ENCODE measurements around the gene ZNF207.
A peak's percentile ranks its signal among the peaks of the same experiment; 100 is the strongest.
"Not testable (repeated sequence)": the region's sequence is repeated elsewhere in the genome, so short reads cannot be mapped to it uniquely, and the experiment has no call there.

The ZNF207 gene

GRCh38 chr17:32341141-32341856 is 8.7 kb upstream of the ZNF207 start:
- DNase-seq: peak; percentile 38

DNA sequence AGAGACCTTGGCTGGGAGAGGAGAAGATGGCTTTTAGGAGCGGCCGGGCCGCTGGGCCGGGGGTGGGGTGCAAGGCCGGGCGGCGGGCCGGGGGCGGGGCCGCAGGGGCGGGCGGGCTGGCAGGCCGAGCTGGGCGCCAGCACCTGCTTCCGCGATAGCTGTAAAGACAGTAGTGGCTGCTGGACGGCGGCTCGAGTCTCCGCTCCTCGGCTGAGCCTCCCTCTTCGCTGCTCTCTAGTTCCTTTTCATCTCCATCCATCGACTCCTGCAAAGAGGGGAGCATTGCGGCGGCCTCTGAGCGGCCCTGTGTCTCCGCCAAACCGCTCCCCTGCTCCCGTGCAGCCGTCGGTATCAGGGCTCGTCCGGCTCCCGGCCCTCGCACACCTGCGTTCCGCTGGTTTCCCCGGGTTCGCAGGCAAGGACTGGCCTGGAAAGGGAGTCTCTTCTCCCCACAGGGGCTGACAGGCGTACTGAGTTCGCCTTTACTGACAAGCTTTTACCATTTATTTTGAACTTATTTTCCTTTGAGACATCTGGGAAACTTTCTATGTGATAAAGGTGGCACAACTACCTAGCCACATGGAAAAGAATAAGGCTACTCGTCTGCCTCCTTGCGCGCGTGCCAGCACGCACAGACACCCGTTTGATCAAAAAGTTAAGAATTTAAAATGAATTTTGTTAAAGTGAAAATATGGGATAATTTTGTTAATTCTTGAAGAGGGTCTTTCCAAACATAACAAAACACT is 7.9 kb upstream of the ZNF207 start, which contains the start of gene C17orf75:
Gene C17orf75 (minus strand): TSS at position 317 of the 746 bp plus-strand sequence. CDS start 34 bp downstream, at position 283.
- DNase-seq: peak; percentile 75

- DNase-seq: no peak
These were observed 7.2 kb upstream of the ZNF207 start for GRCh38 chr17:32342603-32343325.

DNA sequence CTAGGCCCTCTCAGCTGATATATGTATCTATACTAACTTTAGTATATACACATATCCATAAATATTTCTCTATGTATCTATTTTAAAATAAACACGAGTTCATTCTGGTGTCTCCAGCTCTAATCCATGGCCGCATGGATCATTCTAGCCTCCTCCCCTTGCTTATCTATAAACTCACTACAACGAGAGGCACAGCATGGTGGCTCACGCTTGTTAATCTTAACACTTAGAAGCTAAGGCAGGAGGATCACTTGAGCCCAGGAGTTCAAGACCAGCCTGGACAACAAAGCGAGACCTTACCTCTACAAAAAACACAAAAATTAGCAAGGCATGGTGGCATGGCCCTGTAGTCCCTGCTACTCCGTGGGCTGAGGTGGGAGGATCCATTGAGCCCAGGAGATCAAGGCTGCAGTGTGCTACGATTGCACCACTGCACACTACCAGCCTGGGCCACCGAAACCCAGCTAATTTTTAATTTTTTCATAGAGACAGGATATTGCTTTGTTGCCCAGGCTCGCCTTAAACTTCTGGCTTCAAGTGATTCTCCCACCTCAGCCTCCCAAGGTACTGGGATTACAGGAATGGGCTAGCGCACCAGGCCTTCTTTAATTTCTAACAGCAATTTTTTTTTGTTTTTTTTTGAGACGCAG is 3.9 kb upstream of the ZNF207 start:
- DNase-seq: no peak

- no peak for DNase-seq
These were observed 1.5 kb upstream of the ZNF207 start for GRCh38 chr17:32348483-32348800.

GRCh38 chr17:32349503-32349853 is 479 bp upstream of the ZNF207 start:
- DNase-seq: peak; percentile 7

GRCh38 chr17:32350666-32351418 is 885 bp downstream of the ZNF207 start:
- no peak for DNase-seq

DNA sequence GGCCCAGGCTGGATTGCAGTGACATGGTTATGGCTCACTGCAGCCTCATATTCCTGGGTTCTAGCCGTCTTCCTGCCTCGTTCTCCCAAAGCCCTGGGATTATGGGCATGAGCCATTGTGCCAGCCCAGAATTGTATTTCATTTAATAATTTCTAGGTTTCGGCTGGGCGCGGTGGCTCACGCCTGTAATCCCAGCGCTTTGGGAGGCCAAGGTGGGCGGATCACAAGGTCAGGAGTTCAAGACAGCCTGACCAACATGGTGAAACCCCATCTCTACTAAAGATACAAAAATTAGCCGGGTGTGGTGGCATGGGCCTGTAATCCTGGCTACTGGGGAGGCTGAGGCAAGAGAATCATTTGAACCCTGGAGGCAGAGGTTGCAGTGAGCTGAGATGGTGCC is 2.8 kb downstream of the ZNF207 start:
- DNase-seq: not testable (repeated sequence)

DNA sequence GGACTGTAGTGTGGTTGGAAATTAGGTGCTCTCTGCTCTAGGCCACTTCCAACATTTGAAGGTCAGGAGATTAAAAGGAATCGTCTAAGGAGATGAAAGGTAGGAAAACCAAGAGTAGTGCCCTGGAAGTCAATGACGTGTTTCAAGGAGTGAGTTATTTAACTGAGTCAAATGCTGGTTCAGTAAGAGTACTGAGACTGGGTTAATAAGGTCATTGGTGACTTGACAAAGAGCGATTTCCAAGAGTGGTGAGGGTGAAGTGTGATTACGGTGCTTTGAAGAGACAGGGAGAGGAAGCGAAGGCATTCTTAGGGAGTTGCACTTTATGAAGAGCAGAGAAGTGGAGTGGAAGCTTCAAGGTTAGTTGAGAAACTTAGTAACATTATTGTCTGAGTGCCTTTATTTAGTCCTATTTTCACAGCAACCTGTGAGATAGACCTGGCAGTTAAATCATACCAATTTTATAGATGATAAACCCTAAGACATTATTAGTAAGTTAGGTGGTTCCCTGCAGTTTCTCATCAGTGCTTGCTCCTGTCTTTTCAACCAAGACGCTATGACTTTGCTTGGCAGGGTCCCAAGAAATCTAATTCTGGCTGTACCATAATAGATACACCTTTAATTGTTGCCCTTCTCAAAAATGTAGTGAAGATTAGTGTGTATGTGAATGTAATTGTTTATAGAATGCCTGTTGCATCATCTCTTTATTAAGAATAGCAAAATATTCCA is 5.9 kb downstream of the ZNF207 start:
- no peak for DNase-seq

GRCh38 chr17:32356378-32356743 is 6.4 kb downstream of the ZNF207 start:
- no peak for DNase-seq

DNA sequence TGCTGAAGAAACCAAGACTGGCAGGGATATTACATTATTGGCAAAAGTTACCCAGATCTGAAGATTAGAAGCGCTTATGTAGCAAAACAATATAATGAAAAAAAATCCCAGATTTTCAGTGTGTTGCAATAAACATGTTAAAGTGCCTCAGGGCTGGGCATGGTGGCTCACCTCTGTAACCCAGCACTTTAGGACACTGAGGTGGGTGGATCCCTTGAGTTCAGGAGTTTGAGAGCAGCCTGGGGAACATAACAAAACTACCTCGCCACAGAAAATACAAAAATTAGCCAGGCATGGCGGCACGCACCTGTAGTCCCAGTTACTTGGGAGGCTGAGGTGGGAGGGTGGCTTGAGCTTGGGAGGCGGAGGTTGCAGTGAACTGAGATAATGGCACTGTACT is 6.8 kb downstream of the ZNF207 start:
- DNase-seq: no peak

DNA sequence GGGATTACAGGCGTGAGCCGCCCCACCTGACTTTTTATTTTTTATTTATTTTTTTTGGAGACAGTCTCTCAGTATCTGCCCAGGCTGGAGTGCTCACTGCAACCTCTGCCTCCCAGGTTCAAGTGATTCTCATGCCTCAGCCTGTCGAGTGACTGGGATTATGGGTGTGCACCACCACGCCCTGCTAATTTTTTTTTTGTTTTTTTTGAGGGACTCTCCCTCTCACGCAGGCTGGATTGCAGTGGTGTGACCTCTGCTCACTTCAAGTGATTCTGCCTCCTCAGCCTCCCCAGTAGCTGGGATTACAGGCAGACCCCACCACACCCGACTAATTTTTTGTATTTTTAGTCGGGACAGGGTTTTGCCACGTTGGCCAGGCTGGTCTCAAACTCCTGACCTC is 7.7 kb downstream of the ZNF207 start:
- no peak for DNase-seq

DNA sequence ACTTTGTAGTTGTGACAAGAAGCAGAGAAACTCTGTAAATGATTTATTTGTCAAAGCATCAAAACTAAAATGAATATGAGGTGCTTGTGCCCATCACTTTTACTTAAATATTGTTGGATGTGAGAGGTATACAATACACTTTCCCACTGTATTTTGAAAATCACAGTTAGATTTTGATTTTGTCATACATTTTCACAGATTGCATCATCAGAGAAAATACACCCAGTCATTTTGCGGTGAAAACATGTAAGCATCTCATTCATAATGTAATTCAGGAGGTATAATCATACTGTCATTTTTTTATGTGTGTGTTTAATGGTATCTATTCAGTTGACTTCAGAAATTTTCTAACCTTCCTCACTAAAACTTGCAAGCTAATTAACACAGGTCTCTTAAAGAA is 11.3 kb downstream of the ZNF207 start:
- no peak for DNase-seq

- no peak for DNase-seq
These were observed 20.5 kb downstream of the ZNF207 start for GRCh38 chr17:32370426-32370825.

- DNase-seq: no peak
These were observed 32.7 kb downstream of the ZNF207 start for GRCh38 chr17:32382526-32383223.

- no peak for DNase-seq
These were observed 34.0 kb downstream of the ZNF207 start for GRCh38 chr17:32383926-32384434.

DNA sequence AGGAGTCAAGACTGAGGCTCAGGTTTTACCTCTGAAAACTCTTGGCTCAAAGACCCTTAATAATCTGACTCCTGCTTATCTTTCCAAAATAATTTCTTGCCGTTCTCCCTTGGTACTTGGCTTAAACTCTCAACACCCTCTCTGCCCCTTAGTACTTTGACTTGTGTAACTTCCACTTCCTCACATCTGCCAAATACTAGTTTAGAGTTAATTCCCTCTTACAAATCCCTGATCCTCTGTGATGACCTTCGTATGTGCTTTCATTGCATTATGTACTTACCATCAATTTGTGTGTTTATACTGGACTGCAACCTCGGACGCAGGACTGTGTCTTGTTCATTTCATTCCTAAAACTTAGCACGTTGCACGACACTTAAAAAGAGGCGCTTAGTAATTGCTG is 35.2 kb downstream of the ZNF207 start:
- DNase-seq: no peak

DNA sequence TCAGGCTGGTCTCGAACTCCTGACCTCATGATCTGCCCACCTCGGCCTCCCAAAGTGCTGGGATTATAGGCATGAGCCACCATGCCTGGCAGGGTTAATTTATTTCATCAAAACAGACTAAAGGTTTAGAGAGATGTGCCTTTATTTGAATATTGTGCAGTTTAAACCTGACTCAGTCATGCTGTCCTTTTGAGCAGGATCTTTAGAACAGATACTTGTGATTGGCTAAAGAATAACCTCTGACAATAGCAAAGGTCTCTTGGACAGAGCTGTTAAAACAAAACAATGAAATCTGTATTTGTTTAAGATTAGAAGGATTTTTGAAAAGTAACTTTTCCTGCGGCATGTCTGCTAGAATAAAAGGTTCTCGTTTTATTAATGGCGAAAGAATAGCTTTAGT is 36.0 kb downstream of the ZNF207 start:
- no peak for DNase-seq

GRCh38 chr17:32386844-32387243 is 36.9 kb downstream of the ZNF207 start:
- no peak for DNase-seq

DNA sequence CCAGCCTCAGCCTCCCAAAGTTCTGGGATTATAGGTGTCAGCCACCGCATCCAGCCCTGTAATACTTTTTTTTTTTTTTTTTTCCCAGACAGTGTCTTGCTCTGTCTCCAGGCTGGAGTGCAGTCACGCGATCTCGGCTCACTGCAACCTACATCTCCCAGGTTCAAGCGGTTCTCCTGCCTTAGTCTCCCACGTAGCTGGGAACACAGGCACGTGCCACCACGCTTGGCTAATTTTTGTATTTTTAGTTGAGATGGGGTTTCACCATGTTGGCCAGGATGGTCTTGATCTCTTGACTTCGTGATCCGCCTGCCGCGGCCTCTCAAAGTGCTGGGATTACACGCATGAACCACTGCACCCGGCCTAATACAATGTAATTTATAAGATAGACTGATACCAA is 38.2 kb downstream of the ZNF207 start:
- DNase-seq: not testable (repeated sequence)
